DMS79 (cell line): ENCODE measurements around the gene LCA5L.

Experiments used
- DNase-seq: peaks from one replicate; lab custom pipeline; 2025; lab: John Stamatoyannopoulos, UW

LCA5L gene

DNA sequence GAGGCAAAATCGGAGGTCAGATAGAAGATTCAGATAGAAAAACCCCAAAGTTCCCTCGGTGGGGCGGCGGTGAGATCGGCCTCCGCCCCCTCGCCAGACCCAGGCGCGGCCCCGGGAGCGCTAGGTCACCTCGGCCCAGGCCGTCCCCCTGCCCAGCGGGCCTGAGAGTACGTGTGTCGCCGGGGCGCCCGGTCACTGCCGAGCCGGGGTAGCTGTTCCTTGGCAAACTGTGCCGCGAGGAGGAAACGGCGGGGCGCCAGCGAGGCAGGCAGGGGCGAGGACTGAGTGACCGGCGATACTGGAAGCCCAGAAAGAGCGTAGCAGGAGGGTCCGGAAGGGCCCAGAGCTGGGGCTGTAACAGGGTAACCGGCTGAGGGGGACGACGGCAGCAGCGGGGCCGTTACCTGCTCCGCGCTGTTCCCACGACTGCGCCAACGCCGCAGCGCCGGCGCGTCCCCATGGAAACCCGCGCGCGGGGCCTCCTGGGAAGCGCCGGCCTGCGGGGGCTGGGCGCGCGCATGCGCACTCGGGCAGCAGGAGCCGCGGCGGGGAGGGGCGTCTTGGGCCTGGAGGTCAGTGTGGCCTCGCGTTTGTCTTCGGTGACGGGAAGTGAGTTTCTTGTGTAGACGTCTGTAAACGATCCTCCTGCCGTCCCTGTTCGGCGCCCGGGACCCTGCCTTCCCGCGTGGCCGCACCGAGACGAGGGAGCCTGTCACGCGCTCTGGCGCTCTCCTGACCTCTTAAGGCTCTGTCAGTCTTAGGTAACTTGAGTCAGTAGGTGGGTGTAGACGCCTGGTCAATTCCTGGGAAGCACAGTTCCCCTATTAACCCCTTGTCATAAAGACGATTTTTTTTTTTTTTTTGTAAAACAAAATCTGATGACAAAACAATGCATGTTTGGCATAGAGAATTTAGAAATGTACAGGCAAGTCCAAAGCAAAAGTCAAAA is at the start of gene LCA5L:
LCA5L (minus strand) TSS at position 458 of the 949 bp plus-strand sequence. CDS start 17,285 bp downstream, outside the sequence.
- DNase-seq: peak; percentile 64

DNA sequence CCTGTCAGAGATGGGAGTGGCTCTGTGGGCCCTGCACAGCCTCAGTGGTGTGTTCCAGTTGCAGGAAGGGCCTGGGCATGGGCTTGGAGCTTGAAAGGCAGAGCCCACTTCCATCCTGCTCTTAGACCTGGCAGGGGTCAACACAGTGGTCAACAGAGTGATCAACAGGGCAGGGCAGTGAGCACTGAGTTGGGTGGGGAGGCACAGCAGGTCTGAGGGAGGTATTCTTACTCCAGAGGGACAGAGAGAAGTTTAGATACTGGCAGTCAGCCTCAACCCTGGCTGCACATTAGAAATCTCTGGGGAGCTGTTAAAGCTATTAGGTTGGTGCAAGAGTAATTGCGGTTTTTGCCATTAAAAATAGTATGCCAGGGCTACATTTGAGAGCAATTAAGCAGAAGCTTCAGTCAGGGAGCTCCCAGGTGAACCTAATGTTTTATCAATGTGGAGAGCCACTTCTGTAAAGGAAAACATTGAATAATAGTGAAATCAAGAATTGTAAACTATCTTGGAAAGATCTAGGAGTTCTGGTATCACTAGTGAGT is 43.9 kb upstream of the LCA5L start:
- peak; percentile 54 for DNase-seq

DNA sequence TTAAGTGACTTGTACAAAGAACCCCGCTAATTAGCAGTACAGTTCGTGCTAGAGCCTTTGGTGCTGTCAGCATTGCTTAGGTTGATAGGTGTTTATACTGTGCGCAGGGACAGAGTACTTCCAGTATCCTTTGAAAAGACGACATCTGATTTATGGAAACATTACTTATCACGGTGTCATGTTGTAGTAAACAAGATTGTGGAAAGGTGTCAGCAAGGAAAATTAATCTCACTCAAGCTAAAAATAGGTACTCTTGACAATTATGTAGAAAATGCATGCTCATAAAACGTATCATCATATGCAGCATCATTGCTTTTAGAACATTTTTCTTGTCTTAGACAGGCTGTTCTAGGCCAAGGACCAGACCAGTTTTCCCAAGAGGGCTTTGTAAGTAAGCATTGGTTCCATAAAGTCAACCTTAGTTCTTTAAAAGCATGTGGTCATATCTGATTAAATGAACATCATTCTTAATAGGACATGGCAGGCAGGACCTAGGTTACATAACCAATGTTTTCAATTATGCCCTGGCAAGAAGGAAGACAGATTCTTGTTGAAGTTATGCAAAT is 39.2 kb upstream of the LCA5L start:
- no peak for DNase-seq

DNA sequence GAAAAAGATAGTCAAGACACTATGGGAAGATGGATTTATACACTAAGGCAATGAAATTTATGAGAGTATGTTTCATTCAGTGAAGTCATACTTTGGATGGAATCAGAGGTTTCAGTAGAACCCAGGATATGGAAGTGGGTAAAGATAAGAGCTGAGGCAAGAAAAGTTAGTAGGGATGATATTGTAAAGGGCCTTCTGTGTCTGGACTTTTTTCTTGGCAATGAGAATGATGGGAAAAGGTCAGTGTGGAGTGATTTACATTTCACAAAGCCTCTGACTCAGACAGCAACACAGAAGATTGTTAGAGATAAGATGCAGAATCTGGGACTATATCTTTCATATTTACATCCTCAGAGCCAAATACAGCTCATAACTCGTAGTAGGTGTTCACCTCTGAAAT is 38.3 kb upstream of the LCA5L start:
- DNase-seq: no peak

DNA sequence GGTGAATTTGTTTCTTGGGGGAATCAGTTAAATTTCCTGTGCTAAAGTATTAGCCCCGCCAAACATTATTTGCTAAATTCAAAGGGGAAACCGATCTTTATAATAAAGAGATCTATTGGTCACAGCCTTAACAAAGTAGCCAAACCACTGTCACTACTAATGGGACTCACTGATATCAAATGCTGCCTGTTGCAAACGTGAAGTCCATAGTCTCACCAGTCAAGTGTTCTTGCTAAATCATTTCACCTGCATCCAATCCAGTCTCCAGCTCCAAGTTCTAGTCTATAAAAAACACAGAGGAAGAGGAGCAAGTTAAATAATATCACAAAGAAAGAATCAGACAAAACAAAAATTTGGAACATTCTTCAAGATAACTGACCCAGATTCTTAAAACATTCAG is 36.3 kb upstream of the LCA5L start:
- DNase-seq: no peak

DNA sequence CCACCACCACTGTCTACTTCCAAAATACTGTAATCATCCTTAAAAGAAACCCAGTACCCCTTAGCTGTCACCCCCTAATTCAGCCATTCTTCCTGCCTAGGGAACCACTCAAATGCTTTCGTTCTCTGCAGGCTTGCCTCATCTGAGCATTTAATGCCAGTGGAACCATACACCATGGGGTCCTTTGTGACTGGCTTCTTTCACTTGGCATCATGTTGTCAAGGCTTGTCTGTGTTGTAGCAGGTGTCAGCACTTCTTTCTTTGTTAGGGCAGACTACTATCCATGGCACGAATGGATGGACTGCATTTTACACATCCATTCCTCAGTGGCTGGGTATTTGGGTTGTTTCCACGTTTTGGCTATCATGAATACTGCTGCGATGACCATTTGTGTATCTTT is 34.7 kb upstream of the LCA5L start:
- DNase-seq: no peak

DNA sequence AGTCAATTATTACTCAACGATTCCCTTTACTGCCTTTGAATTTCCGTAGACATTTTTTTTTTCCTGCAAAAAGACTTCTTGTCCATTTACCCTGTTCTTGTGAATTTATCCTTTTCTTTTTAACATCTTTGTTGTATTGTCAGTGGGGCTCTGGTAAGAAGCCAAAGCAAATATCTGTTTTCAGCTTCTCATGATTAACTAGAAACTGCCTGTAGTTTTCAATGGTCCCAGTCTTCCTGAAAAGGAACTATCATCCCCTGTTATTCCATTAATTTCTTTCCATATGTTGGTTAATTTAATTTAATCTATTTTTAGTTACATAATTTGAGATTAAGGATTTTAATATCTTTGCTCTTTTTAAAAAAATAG is 34.2 kb upstream of the LCA5L start:
- DNase-seq: no peak

DNA sequence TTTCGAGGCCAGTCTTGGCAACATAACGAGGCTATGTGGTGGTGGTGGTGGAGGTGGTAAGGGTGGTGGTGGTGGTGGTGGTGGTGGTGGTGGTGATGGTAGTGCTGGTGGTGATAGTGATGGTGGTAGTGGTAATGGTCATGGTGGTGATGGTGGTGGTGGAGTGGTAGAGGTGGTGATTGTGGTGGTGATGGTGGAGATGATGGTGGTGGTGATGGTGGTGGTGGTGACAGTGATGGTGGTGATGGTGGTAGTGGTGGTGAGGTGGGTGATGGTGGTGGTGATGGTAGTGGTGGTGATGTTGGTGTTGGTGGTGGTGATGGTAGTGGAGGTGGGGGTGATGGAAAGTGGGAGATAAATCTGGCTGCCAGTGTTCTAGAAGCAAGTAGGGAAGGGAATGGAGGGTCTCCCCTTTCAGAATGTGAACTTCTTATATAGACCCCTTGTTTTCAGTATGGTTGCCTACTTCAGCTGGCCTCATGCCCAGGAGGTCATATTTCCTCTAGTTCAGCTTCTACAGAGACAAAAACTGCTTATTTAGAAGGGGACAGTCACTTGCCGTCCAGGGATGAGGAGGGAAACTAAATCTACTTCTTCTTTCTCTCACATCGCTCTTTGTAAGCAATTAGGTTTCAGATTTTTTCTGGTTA is 33.7 kb upstream of the LCA5L start:
- no peak for DNase-seq

DNA sequence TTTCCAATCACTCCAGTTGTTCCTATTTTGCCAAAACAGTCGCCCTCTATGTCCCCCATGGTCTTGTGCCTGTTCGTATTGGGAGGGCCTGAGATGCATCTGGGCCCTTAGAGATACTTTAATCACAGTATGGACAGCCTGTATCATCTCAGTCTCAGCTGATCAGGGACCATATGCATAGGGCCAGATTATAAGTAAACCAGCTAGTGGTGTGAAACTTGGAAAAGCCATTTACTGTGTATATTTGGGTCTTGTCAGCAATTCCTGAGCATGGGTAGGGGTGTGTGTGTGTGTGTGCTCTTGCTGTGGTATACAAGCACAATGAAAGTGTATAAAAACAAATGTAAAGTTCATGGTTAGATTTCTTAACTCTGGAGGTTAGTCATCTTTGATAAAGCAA is 29.0 kb upstream of the LCA5L start:
- DNase-seq: no peak

DNA sequence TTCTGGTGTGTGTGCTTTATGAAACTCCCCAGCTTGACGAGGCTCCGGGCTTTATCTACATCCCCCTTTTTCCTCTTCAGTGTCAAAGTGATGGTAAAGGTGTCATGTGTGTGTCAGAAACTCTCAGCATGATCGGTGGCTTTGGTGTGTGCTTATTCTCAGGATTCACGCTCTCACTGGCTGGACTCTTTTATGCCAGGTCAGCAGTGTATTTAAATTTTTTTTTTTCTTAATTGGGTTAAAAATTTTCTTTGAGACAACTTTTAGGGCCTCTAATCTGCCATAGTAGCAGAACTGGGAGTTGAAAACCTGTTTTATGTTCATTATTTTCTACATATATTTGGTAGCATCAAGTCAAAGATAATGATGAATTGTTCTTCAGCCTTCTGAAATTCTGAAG is 27.2 kb upstream of the LCA5L start:
- DNase-seq: no peak

DNA sequence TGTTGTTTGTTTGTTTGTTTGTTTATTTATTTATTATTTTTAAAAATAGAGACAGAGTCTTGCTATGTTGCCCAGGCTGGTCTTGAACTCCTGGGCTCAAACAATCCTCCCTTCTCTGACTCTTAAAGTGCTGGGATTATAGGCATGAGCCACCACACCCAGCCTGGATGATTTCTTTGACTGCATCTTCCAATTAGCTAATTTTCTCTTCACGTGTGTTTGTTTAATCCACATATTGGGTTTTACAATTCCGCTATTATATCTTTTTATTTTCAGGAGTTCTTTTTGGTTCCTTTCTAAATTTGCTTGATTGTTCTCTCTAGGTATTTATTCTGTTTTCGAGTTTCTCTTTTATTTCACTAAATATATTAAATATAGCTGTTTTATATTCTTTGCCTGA is 26.0 kb upstream of the LCA5L start:
- DNase-seq: no peak

DNA sequence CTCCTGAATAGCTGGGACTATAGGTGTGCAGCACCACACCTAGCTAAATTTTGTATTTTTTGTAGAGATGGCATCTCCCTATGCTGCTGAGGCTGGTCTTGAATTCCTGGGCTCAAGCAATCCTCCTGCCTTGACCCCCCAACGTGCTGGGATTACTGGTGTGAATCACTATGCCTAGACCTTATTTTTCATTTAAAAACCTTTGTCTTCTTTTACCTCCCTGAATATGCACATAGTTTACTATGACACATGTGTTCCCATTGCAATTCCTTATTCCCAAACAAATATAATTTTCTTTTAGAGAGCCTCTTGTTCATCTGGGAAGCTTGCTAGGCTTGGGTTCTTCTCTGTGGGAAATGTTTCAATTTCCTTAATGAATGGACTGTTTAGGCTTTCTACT is 23.0 kb upstream of the LCA5L start:
- no peak for DNase-seq

DNA sequence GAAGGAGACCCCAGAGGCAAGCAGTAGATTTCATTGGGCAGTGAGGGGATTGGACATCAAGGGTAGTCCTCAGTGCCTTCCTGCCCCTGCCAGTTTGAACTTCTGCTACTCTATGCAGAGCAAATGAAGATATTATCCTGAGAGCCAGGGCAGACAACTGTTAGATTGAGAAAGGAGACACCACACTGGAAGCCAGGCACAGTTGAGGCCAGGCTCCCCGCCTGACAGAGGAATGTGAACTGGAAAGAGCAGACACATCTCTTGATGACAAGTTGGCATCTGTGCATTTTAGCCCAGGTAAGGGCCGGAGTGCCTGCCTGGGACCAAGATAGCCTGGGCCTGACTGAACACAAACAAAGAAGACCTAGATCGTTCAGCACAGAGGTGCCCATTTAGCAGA is 22.2 kb upstream of the LCA5L start:
- no peak for DNase-seq

DNA sequence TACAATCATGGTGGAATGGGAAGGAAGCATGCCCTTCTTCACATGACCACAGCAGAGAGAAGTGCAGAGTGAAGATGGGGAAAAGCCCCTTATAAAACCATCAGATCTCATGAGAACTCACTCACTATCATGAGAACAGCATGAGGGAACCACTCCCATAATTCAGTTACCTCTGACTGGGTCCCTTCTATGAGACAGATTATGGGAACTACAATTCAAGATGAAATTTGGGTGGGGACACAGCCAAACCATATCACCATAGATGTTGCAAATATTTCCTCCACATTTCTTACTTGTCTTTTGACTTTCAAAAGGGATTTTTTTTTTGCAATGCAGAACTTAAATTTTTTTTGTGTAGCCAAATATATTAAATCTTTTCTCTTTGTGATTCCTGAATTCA is 21.0 kb upstream of the LCA5L start:
- no peak for DNase-seq

DNA sequence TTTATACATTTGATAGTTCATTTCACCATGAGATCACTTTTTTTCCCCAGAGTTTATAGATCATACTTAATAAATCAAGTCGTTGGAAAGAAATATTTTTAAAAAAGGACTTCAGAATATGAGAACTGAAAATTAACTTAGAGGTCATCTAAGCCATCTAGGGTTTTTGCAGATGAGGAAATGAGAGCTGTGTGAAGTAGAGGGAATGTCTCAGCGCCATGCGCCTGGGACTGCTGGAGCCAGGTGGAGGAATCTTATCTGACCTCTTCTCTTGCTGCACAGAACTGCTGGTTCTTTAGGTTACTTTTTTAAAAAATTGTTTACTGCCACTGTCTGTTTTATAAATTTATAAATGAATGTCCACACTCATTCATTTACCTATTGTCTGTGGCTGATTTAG is 17.7 kb upstream of the LCA5L start:
- DNase-seq: no peak

DNA sequence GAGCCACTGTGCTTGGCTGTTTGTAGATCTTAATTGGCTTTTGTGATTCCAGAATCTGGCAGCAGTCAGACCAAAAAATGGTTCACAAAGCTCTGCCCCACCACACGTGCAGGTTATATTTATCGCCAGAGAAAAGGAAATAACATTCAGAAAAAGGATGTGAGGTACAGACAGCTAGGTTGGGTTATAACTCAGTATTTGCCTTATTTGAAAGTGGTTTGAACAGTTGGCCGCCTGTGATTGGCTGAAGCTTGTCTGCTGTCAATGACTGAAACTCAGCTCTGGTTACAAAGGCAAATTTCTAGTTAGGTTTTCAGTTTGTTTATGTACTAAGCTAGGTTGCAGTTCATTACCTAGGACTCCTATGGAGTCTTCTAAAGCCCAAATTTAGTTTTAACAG is 15.8 kb upstream of the LCA5L start:
- no peak for DNase-seq

DNA sequence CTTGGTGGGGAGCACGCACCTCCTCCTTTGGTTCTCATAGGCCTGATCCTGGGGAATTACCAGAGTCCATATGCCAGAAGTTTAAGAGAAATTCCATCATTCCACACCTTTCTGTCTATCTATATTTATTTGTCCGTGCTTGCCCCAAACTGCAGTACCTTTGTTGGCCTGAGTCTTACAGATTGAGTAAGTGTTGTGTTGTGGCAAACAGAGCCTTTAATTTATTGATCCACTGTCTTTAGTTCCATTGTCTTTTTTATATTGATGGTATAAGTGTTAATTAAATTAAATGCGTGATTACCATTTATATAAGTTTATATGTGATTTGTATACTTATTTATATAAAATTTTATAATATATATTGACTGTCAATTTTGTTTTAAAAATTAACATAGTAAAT is 11.1 kb upstream of the LCA5L start:
- no peak for DNase-seq

DNA sequence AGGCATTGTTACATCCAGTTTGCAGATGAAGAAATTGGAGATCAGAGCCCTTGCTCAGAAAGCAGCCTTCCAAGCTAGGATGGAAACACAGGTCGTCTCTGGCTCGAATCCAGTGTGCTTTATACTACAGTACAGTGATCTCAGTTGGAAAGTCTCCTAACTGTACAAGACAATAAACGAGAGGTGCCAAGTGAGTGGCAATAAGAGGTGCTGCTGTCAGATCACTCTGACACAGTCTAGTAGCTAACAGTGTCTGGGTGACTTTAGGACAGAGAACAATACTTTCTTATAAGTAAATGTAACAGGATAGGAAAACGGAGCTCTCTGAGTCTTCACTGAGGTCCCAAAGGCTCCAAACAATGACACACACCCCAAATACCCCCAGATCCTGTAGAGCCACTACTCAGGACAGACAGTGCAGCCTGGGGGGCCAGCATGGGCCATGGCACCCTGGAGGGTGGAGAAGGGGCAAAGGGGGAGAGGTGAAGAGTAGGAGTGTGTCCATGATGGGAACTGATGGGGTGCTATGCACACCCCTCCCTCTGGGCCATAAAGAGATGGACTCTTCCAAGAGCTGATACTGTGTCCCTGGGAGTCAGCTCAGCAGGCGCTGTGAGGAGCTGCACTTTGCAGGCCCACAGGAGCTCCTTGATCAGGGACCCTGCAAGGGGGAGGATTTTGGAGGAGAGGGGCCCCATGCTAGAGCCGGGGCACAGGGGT is 9.5 kb upstream of the LCA5L start:
- no peak for DNase-seq

DNA sequence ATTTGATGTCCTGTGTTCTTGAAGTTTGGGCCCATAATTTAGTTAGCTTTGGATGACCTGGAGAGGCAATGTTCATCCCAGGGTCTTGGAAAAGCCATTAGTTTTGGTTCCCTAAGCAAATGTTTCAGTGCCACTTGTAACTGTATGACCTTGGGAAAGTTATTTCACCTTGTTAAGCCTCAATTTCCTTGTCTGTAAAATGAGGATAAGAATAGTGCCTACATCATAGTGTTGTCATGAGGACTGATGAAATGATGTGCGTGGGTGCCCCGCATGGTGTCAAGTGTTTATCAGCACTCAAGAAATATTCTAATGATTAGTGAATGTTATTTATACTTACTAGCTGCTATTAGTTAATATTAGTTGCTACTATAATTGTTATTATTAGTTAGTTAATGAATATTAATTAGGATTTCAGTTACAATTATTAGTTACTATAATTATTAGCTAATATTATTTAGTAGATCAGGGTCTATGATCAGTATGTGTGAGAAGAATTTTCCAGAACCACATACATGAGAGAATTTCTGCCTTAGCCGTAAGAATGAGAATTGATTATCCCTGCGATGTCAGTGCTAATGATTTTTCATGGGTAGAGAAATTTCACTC is 8.1 kb upstream of the LCA5L start:
- no peak for DNase-seq

DNA sequence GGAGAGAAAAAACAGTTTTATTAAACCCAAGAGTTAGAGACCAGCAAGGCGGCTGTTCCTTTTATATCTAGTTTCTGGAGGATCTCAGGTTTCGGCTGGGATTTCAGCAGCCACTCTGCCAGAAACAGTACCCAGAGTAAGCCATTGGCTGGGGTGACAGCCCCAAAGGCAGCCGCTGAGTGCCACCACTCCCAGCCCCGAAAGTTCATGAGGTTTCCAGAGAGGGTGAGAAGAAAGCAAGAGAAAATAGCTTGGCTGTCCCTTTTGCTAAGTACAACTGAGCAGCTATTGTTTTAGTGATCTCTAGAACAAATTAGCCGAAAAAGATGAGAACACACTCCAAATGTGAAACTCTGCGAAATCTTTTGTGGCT is 7.4 kb upstream of the LCA5L start:
- no peak for DNase-seq

DNA sequence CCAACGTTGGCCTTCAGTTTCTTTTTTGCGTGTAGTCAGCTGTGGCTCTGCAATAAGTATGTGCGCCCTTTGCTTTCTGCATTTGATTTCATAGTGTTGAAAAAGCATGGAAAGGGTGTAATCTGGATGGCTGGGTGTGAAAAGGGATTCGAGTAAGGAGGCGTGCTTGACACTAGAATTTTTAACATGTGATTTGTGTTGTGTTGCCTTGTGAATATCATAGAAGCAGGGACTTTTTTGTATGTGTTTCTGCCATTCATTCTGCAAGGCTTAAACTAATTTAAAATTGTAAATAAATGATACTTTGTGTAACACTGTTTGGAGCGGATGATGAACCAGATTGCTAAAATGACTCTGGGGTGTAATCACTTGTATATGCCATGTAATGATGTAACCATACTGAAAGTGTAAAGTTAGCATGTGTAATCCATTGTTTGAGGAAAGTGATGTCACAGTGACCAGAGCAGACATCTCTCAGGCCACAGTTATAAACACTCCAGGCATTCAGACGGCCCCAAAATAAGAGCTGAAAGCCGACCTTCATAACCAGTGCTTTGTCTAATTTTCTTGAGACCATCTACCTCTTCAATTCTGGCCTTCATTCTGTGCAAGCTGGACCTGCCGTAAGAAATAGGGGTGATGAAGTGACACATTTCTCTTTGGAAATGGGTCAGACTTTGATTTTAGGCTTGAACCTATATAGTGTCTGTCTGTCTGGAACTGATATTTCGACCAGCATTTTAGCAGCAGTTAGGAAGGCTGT is 6.8 kb upstream of the LCA5L start:
- no peak for DNase-seq
